Astrocyte of the cerebellum (primary cell): ENCODE measurements around the gene SF3B6.

Source experiments
- DNase-seq: peaks from one replicate; pipeline ENCODE4 v3.0.0-alpha.2; 2011; ENCODE audit warnings: low read depth
- H3K4me3 ChIP-seq: 2 replicates; pipeline ENCODE4 v1.5.1; 2011; ENCODE audit warnings: mild to moderate bottlenecking, low read depth, low read length, moderate library complexity
- in situ Hi-C: cut with HindIII; loops from 2 replicates; pipeline ENCODE4 v1.10.0; 2017; ENCODE audit warnings: low sequenced_read_pairs
- TF ChIP-seq, protein P1 (sequence below): IDR thresholded peaks from 2 replicates; pipeline ENCODE4 v1.5.1; 2012; ENCODE audit warnings: low read length, low read depth, moderate library complexity, mild to moderate bottlenecking; ENCODE audit errors: missing control alignments

The SF3B6 gene

DNA sequence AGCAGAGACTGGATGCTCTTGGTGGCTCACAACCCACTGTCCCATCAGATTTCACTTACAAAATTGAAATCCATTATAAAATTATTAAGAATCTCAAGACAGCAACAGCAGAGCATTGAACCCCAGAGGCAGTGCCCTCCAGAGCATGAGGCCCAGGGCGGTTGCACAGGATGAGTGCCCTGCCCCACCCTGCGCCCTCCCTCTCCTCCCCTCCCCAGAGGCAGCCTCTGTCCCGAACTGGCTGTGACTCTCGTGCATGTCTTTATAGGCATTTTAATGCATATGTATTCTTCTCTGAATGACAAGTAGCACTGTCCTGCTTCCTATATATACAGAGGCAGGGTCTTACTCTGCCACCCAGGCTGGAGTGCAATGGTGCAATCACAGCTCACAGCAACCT lies 55.9 kb downstream of the SF3B6 start:
- H3K4me3 ChIP-seq, result no peak overlapping the region
- in situ Hi-C loops, result no loop called here
- TF ChIP-seq, protein P1, sequence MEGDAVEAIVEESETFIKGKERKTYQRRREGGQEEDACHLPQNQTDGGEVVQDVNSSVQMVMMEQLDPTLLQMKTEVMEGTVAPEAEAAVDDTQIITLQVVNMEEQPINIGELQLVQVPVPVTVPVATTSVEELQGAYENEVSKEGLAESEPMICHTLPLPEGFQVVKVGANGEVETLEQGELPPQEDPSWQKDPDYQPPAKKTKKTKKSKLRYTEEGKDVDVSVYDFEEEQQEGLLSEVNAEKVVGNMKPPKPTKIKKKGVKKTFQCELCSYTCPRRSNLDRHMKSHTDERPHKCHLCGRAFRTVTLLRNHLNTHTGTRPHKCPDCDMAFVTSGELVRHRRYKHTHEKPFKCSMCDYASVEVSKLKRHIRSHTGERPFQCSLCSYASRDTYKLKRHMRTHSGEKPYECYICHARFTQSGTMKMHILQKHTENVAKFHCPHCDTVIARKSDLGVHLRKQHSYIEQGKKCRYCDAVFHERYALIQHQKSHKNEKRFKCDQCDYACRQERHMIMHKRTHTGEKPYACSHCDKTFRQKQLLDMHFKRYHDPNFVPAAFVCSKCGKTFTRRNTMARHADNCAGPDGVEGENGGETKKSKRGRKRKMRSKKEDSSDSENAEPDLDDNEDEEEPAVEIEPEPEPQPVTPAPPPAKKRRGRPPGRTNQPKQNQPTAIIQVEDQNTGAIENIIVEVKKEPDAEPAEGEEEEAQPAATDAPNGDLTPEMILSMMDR, result no peak
- DNase-seq, result no peak

DNA sequence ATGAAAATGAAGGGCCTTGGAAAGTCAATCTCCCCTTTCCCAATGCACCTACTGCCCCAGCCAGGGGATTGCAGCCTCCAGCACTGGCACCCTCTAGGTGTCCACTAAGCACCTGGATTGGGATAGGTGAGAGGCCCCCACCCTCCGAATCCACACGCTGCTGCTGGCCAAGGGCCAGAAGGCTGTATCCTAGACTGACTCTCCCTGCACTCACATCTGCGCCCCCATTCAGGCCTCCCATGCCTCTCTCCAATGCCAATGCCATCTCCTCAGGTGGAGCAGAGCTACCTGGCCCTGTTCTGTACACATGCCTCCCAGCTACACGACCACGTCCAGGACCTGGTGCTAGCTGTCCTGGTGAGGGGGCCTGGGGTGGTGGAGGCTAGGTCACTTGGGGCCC lies 56.4 kb downstream of the SF3B6 start:
- TF ChIP-seq, protein P1, result no peak
- no peak overlapping the region for H3K4me3 ChIP-seq
- DNase-seq, result no peak
- in situ Hi-C loops, result no loop called here

DNA sequence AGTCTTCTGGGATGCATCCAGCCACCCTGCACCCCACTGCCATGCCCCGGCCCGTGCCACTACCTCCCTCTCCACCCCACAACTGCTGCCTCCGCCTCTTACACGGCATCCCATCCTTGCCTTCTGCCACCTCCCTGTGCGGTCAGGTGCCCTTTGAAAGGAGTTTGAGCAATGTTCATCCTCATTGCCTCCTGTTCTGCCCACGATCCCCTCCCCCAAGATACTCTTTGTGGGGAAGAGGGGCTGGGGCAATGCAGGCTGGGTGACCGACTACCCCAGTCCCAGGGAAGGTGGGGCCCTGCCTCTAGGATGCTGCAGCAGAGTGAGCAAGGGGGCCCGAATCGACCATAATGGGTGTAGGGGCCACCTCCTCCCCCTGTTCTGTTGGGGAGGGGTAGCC lies 57.9 kb downstream of the SF3B6 start:
- in situ Hi-C loops, result no loop called here
- TF ChIP-seq, protein P1, result no peak

DNA sequence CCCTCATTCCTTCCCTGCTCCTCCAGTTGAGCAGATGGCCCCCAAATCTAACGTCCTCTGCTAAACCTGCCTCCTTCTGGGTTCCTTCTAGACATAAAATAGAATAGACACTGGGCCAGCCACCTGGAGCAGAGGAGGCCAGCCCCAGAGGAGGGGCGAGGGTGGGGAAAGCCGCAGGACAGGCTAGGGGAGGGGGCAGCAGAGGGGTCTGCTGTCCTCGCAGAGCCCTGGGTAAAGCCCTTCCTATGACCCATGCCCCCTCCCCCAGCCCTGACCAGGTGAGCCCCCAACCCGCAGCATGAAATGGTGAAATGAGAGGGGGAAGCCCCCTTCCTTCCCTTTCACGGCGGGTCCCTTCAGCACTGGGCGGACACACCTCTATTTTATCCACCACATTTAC lies 58.4 kb downstream of the SF3B6 start:
- in situ Hi-C loops, result no loop called here
- DNase-seq, result no peak
- TF ChIP-seq, protein P1, result no peak
- H3K4me3 ChIP-seq, result no peak overlapping the region

More for the DNA sequence above, 57.9 kb downstream of the SF3B6 start:
- DNase-seq, result no peak
- no peak overlapping the region for H3K4me3 ChIP-seq
